ENCODE results near the gene GDF2.

DNA sequence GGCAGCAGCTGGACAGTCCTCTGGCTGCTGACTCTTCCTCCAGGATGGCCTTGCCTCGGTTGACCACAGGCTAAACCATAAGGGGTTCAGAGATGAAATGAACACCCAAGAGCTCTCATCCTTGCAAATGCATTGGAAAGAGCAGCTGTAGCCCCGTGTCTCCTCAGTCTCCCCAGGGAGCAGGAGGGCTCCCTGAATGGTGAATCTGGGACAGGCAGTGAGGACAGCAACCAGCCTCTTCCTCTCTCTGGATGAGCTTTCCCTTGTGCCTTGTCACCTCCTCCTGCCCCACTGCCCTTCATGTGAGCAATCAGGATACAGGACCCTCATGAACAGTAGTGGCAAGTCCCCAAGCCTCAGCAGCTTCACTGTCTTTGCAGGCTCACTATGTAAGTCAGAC is 46.2 kb upstream of the GDF2 start:
- TF ChIP-seq, protein P1, sequence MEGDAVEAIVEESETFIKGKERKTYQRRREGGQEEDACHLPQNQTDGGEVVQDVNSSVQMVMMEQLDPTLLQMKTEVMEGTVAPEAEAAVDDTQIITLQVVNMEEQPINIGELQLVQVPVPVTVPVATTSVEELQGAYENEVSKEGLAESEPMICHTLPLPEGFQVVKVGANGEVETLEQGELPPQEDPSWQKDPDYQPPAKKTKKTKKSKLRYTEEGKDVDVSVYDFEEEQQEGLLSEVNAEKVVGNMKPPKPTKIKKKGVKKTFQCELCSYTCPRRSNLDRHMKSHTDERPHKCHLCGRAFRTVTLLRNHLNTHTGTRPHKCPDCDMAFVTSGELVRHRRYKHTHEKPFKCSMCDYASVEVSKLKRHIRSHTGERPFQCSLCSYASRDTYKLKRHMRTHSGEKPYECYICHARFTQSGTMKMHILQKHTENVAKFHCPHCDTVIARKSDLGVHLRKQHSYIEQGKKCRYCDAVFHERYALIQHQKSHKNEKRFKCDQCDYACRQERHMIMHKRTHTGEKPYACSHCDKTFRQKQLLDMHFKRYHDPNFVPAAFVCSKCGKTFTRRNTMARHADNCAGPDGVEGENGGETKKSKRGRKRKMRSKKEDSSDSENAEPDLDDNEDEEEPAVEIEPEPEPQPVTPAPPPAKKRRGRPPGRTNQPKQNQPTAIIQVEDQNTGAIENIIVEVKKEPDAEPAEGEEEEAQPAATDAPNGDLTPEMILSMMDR (IDR thresholded peaks at IDR 0.05 in 4 of 5, conservative IDR thresholded peaks at IDR 0.05 in 1 of 5): no peak
- TF ChIP-seq POLR2A (IDR thresholded peaks at IDR 0.05): no peak
